Mesendoderm (in vitro differentiated cells): Measurements from ENCODE around the gene BRMS1.
A peak's percentile ranks its signal among the peaks of the same experiment; 100 is the strongest.

Source experiments
- DNase-seq: peaks from one replicate; pipeline ENCODE4 v3.0.0; 2013
- H2AK5ac ChIP-seq: 2 replicates; pipeline ENCODE4 v1.6.1; 2013; ENCODE audit warnings: low read length, inconsistent platforms
- H2BK120ac ChIP-seq: 2 replicates; pipeline ENCODE4 v1.6.1; 2013; ENCODE audit warnings: low read depth, mild to moderate bottlenecking, low read length, moderate library complexity, mixed read lengths
- H2BK15ac ChIP-seq: replicated peaks from 2 replicates; pipeline ENCODE4 v1.6.1; 2013; ENCODE audit warnings: low read depth, mild to moderate bottlenecking, moderate library complexity
- H2BK5ac ChIP-seq: 2 replicates; pipeline ENCODE4 v1.6.1; 2013; ENCODE audit warnings: low read length, inconsistent platforms
- H3K18ac ChIP-seq: 2 replicates; pipeline ENCODE4 v1.6.1; 2013; ENCODE audit warnings: mild to moderate bottlenecking, low read length, mixed read lengths
- H3K23ac ChIP-seq: one replicate; pipeline ENCODE4 v1.6.1; 2013; ENCODE audit warnings: low read length
- H3K27ac ChIP-seq: 2 replicates; pipeline ENCODE4 v1.5.1; 2013; ENCODE audit warnings: low read depth, mild to moderate bottlenecking, inconsistent platforms, low read length, moderate library complexity
- H3K27me3 ChIP-seq: 2 replicates; pipeline ENCODE4 v1.6.1; 2013; ENCODE audit warnings: low read length, control low read depth, mild to moderate bottlenecking, inconsistent platforms; ENCODE audit not compliant: insufficient read depth, poor library complexity
- H3K36me3 ChIP-seq: 2 replicates; pipeline ENCODE4 v1.6.1; 2013; ENCODE audit warnings: low read length, inconsistent platforms; ENCODE audit not compliant: control insufficient read depth, insufficient read depth
- H3K4ac ChIP-seq: one replicate; pipeline ENCODE4 v1.6.1; 2013; ENCODE audit warnings: low read depth, mild to moderate bottlenecking, low read length, moderate library complexity
- H3K4me1 ChIP-seq: 2 replicates; pipeline ENCODE4 v1.6.1; 2013; ENCODE audit warnings: low read depth, low read length, inconsistent platforms; ENCODE audit not compliant: control insufficient read depth
- H3K4me2 ChIP-seq: 2 replicates; pipeline ENCODE4 v1.6.1; 2013; ENCODE audit warnings: low read length
- H3K4me3 ChIP-seq: 2 replicates; pipeline ENCODE4 v1.5.1; 2013; ENCODE audit warnings: mild to moderate bottlenecking, low read length
- H3K56ac ChIP-seq: one replicate; pipeline ENCODE4 v1.6.1; 2013; ENCODE audit warnings: low read length
- H3K79me1 ChIP-seq: 2 replicates; pipeline ENCODE4 v1.6.1; 2013; ENCODE audit warnings: low read length, inconsistent platforms
- H3K79me2 ChIP-seq: 2 replicates; pipeline ENCODE4 v1.6.1; 2013; ENCODE audit warnings: mild to moderate bottlenecking, low read length; ENCODE audit not compliant: control insufficient read depth, insufficient read depth
- H3K9ac ChIP-seq: 2 replicates; pipeline ENCODE4 v1.6.1; 2013; ENCODE audit warnings: low read length, inconsistent platforms
- H4K5ac ChIP-seq: one replicate; pipeline ENCODE4 v1.6.1; 2013; ENCODE audit warnings: low read length
- H4K8ac ChIP-seq: one replicate; pipeline ENCODE4 v1.6.1; 2013; ENCODE audit warnings: low read depth, mild to moderate bottlenecking, control low read depth, low read length, moderate library complexity
- WGBS: extraction: QIAGEN DNeasy Blood & Tissue Kit; methylation state at CpG from one replicate; pipeline ENCODE4 v1.1.7; 2013; ENCODE audit warnings: low lambda C conversion rate, missing lambda C conversion rate; ENCODE audit not compliant: insufficient coverage; ENCODE audit errors: extremely low coverage; 5-methylcytosine and 5-hydroxymethylcytosine counted together

The BRMS1 gene

GRCh38 chr11:66369073-66369894 is 24.4 kb upstream of the BRMS1 start:
- Histone ChIP-seq H3K27me3 (no peaks in the 10 kb centered on the region), H3K23ac (peak overlapping the region; percentile 15), H3K56ac (peak overlapping the region; percentile 69), H3K4me3 (no peak overlapping the region), H3K79me1 (peaks cover 19% of the 10 kb centered on the region), H3K4me2 (peak overlapping the region; percentile 47), H2BK120ac (no peak overlapping the region), H3K4me1 (peaks cover 12% of the 10 kb centered on the region), H2BK15ac (no peak overlapping the region), H2BK5ac (no peak overlapping the region), H3K27ac (no peak overlapping the region), H3K9ac (peak overlapping the region; percentile 55), H3K18ac (no peak overlapping the region), H3K36me3 (peaks cover 21% of the 10 kb centered on the region), H4K5ac (no peak overlapping the region), H4K8ac (no peak overlapping the region), H3K79me2 (peaks cover 17% of the 10 kb centered on the region), H2AK5ac (no peak overlapping the region), H3K4ac (no peak overlapping the region)
- no peak for DNase-seq
- no CpG with 5 or more reads among the region's 25 CpGs for WGBS

- Histone ChIP-seq H3K4me2 (no peak overlapping the region), H2AK5ac (no peak overlapping the region), H3K18ac (no peak overlapping the region), H4K8ac (no peak overlapping the region), H4K5ac (no peak overlapping the region), H2BK120ac (no peak overlapping the region), H3K79me1 (peaks cover 21% of the 10 kb centered on the region), H3K27me3 (no peaks in the 10 kb centered on the region), H3K9ac (no peak overlapping the region), H3K23ac (no peak overlapping the region), H3K4me1 (peaks cover 12% of the 10 kb centered on the region), H3K36me3 (peaks cover 24% of the 10 kb centered on the region), H3K4me3 (no peak overlapping the region), H2BK5ac (no peak overlapping the region), H3K56ac (no peak overlapping the region), H3K27ac (no peak overlapping the region), H2BK15ac (no peak overlapping the region), H3K79me2 (peaks cover 17% of the 10 kb centered on the region), H3K4ac (no peak overlapping the region)
- WGBS = no CpG with 5 or more reads among the region's 6 CpGs
- DNase-seq = no peak
Observed at GRCh38 chr11:66368484-66368883, 23.6 kb upstream of the BRMS1 start.

- H3K36me3 ChIP-seq = peaks cover 24% of the 10 kb centered on the region
- WGBS = no CpG with 5 or more reads among the region's 15 CpGs
Observed at GRCh38 chr11:66367561-66368312, 22.8 kb upstream of the BRMS1 start.

GRCh38 chr11:66366844-66367477 is 22.1 kb upstream of the BRMS1 start:
- Histone ChIP-seq H3K4me3 (no peak overlapping the region), H3K36me3 (peaks cover 24% of the 10 kb centered on the region)

More at GRCh38 chr11:66367561-66368312, 22.8 kb upstream of the BRMS1 start:
- H3K18ac ChIP-seq = no peak overlapping the region
- H3K4me3 ChIP-seq = no peak overlapping the region
- no peak for DNase-seq
- H3K56ac ChIP-seq = no peak overlapping the region
- H2BK5ac ChIP-seq = no peak overlapping the region
- H2AK5ac ChIP-seq = no peak overlapping the region
- H3K4ac ChIP-seq = no peak overlapping the region
- no peak overlapping the region for H4K5ac ChIP-seq
- H3K79me2 ChIP-seq = peaks cover 17% of the 10 kb centered on the region
- H3K79me1 ChIP-seq = peaks cover 21% of the 10 kb centered on the region
- H3K9ac ChIP-seq = no peak overlapping the region
- no peak overlapping the region for H3K23ac ChIP-seq
- H3K27me3 ChIP-seq = no peaks in the 10 kb centered on the region
- no peak overlapping the region for H2BK120ac ChIP-seq
- H2BK15ac ChIP-seq = no peak overlapping the region
- H3K4me2 ChIP-seq = no peak overlapping the region
- no peak overlapping the region for H3K27ac ChIP-seq
- H3K4me1 ChIP-seq = peaks cover 10% of the 10 kb centered on the region
- H4K8ac ChIP-seq = no peak overlapping the region

GRCh38 chr11:66365711-66366619 is 21.1 kb upstream of the BRMS1 start:
- Histone ChIP-seq H2BK15ac (no peak overlapping the region), H3K23ac (peak overlapping the region; percentile 45), H3K4me3 (no peak overlapping the region), H3K27me3 (no peaks in the 10 kb centered on the region), H2AK5ac (no peak overlapping the region), H3K79me2 (peaks cover 15% of the 10 kb centered on the region), H3K56ac (no peak overlapping the region), H4K5ac (no peak overlapping the region), H3K79me1 (peaks cover 21% of the 10 kb centered on the region), H3K36me3 (peaks cover 24% of the 10 kb centered on the region), H4K8ac (no peak overlapping the region), H3K4me1 (peaks cover 8% of the 10 kb centered on the region), H3K4me2 (no peak overlapping the region), H3K27ac (no peak overlapping the region), H3K9ac (no peak overlapping the region), H3K18ac (no peak overlapping the region), H2BK5ac (no peak overlapping the region), H3K4ac (no peak overlapping the region), H2BK120ac (no peak overlapping the region)
- DNase-seq = no peak
- no CpG with 5 or more reads among the region's 14 CpGs for WGBS

More at GRCh38 chr11:66366844-66367477, 22.1 kb upstream of the BRMS1 start:
- Histone ChIP-seq H3K4ac (no peak overlapping the region), H3K9ac (no peak overlapping the region), H2BK120ac (no peak overlapping the region), H2AK5ac (no peak overlapping the region), H4K5ac (no peak overlapping the region), H4K8ac (no peak overlapping the region), H3K79me2 (peaks cover 17% of the 10 kb centered on the region), H3K27me3 (no peaks in the 10 kb centered on the region), H3K4me1 (peaks cover 8% of the 10 kb centered on the region), H3K23ac (no peak overlapping the region), H3K56ac (no peak overlapping the region), H3K4me2 (no peak overlapping the region), H2BK5ac (no peak overlapping the region), H3K27ac (no peak overlapping the region), H3K18ac (no peak overlapping the region), H2BK15ac (no peak overlapping the region), H3K79me1 (peaks cover 21% of the 10 kb centered on the region)
- no peak for DNase-seq
- WGBS = no CpG with 5 or more reads among the region's 8 CpGs
